HEK293 (cell line): Measurements from ENCODE around the gene THOC7.

Source experiments
- BCL11B ChIP-seq: fragments of 450-650 bp; formaldehyde crosslinking; IDR thresholded peaks from 2 replicates; pipeline ENCODE4 v1.5.1; 2016; ENCODE audit warnings: low read depth, missing biosample characterization, missing genetic modification characterization
- BCL6B ChIP-seq: fragments of 450-650 bp; formaldehyde crosslinking; IDR thresholded peaks from 2 replicates; pipeline ENCODE4 v1.5.1; 2017; ENCODE audit warnings: missing biosample characterization, missing genetic modification characterization
- KLF10 ChIP-seq: fragments of 450-650 bp; IDR thresholded peaks from 2 replicates; pipeline ENCODE4 v1.5.1; 2018; ENCODE audit warnings: missing biosample characterization, mild to moderate bottlenecking, missing genetic modification characterization
- KLF8 ChIP-seq: fragments of 450-650 bp; formaldehyde crosslinking; IDR thresholded peaks from 2 replicates; pipeline ENCODE4 v1.5.1; 2016; ENCODE audit warnings: missing biosample characterization, missing genetic modification characterization
- PRDM1 ChIP-seq: fragments of 450-650 bp; formaldehyde crosslinking; IDR thresholded peaks from 2 replicates; pipeline ENCODE4; 2016; ENCODE audit warnings: missing biosample characterization, missing genetic modification characterization
- SP2 ChIP-seq: fragments of 450-650 bp; formaldehyde crosslinking; IDR thresholded peaks from 2 replicates; pipeline ENCODE4 v1.5.1; 2016; ENCODE audit warnings: missing biosample characterization, missing genetic modification characterization
- TRIM28 ChIP-seq: IDR thresholded peaks from 2 replicates; pipeline ENCODE4 v1.6.1; 2011; ENCODE audit warnings: low read length, control low read depth, borderline replicate concordance
- WT1 ChIP-seq: fragments of 450-650 bp; formaldehyde crosslinking; IDR thresholded peaks from 2 replicates; pipeline ENCODE4 v1.5.1; 2016; ENCODE audit warnings: missing biosample characterization, missing genetic modification characterization
- ZNF155 ChIP-seq: fragments of 450-650 bp; formaldehyde crosslinking; IDR thresholded peaks from 2 replicates; pipeline ENCODE4 v1.5.1; 2016; ENCODE audit warnings: missing biosample characterization, missing genetic modification characterization
- ZNF214 ChIP-seq: fragments of 450-650 bp; formaldehyde crosslinking; IDR thresholded peaks from 2 replicates; pipeline ENCODE4 v1.5.1; 2017; ENCODE audit warnings: missing biosample characterization, mild to moderate bottlenecking, missing genetic modification characterization, borderline replicate concordance
- ZNF266 ChIP-seq: fragments of 450-650 bp; formaldehyde crosslinking; IDR thresholded peaks from 2 replicates; pipeline ENCODE4 v1.5.1; 2016; ENCODE audit warnings: missing biosample characterization, missing genetic modification characterization, low read depth
- ZNF341 ChIP-seq: fragments of 450-650 bp; formaldehyde crosslinking; IDR thresholded peaks from 2 replicates; pipeline ENCODE4; 2016; ENCODE audit warnings: low read depth, missing biosample characterization, missing genetic modification characterization
- ZNF362 ChIP-seq: fragments of 450-650 bp; formaldehyde crosslinking; IDR thresholded peaks from 2 replicates; pipeline ENCODE4 v1.5.1; 2016; ENCODE audit warnings: missing biosample characterization, missing genetic modification characterization
- ZNF398 ChIP-seq: fragments of 450-650 bp; formaldehyde crosslinking; IDR thresholded peaks from 2 replicates; pipeline ENCODE4 v1.5.1; 2017; ENCODE audit warnings: missing biosample characterization, missing genetic modification characterization
- ZNF416 ChIP-seq: fragments of 450-650 bp; formaldehyde crosslinking; IDR thresholded peaks from 2 replicates; pipeline ENCODE4 v1.5.1; 2016; ENCODE audit warnings: missing biosample characterization, missing genetic modification characterization
- ZNF423 ChIP-seq: fragments of 450-650 bp; formaldehyde crosslinking; IDR thresholded peaks from 2 replicates; pipeline ENCODE4 v1.5.1; 2016; ENCODE audit warnings: missing biosample characterization, missing genetic modification characterization
- ZNF571 ChIP-seq: fragments of 450-650 bp; formaldehyde crosslinking; IDR thresholded peaks from 2 replicates; pipeline ENCODE4 v1.5.0; 2017; ENCODE audit warnings: missing biosample characterization, missing genetic modification characterization
- ZNF624 ChIP-seq: fragments of 450-650 bp; formaldehyde crosslinking; IDR thresholded peaks from 2 replicates; pipeline ENCODE4 v1.5.1; 2017; ENCODE audit warnings: missing biosample characterization, missing genetic modification characterization
- ZSCAN30 ChIP-seq: fragments of 450-650 bp; IDR thresholded peaks from 2 replicates; pipeline ENCODE4 v1.5.1; 2018; ENCODE audit warnings: missing biosample characterization, mild to moderate bottlenecking, missing genetic modification characterization, moderate library complexity
- TF ChIP-seq, protein P1 (sequence below): fragments of 450-650 bp; formaldehyde crosslinking; IDR thresholded peaks from 2 replicates; pipeline ENCODE4 v1.5.1; 2016; ENCODE audit warnings: missing biosample characterization, missing genetic modification characterization
- TF ChIP-seq, protein P2 (sequence below): fragments of 450-650 bp; formaldehyde crosslinking; IDR thresholded peaks from 2 replicates; pipeline ENCODE4 v1.5.1; 2016; ENCODE audit warnings: missing biosample characterization, missing genetic modification characterization, borderline replicate concordance
- TF ChIP-seq, protein P3 (sequence below): fragments of 450-650 bp; formaldehyde crosslinking; optimal IDR thresholded peaks from 2 replicates; pipeline ENCODE3; 2016; ENCODE audit warnings: missing biosample characterization, mild to moderate bottlenecking, missing genetic modification characterization
- TF ChIP-seq, protein P4 (sequence below): fragments of 450-650 bp; formaldehyde crosslinking; IDR thresholded peaks from 2 replicates; pipeline ENCODE4 v1.5.1; 2016; ENCODE audit warnings: missing biosample characterization, missing genetic modification characterization

Gene THOC7

GRCh38 chr3:63911873-63912767, 48.5 kb upstream of the THOC7 start, which contains the start of gene SCAANT1 (continued):
- TF ChIP-seq KLF8 (tag by site-specific recombination) (0 out of 2 replicates have a peak, but pooled peaks have one; percentile 26), ZNF362 (tag by site-specific recombination) (no peak), KLF10 (tag by site-specific recombination) (peak; percentile 72), SP2 (tag by site-specific recombination) (peak; percentile 72), ZNF571 (no peak), ZNF155 (tag by site-specific recombination) (no peak), ZNF341 (tag by site-specific recombination) (peak; percentile 29; the same call in 1 of the 2 replicates), TRIM28 (no peak), ZSCAN30 (peak; percentile 97), ZNF214 (no peak), BCL11B (no peak), WT1 (tag by site-specific recombination) (peak; percentile 41; the same call in 1 of the 2 replicates), ZNF398 (tag by site-specific recombination) (peak; percentile 31; the same call in 1 of the 2 replicates), BCL6B (tag by site-specific recombination) (no peak), ZNF624 (tag by site-specific recombination) (no peak), ZNF423 (tag by site-specific recombination) (no peak), ZNF416 (tag by site-specific recombination) (no peak), PRDM1 (tag by site-specific recombination) (no peak), ZNF266 (tag by site-specific recombination) (no peak)
- TF ChIP-seq, protein P1, sequence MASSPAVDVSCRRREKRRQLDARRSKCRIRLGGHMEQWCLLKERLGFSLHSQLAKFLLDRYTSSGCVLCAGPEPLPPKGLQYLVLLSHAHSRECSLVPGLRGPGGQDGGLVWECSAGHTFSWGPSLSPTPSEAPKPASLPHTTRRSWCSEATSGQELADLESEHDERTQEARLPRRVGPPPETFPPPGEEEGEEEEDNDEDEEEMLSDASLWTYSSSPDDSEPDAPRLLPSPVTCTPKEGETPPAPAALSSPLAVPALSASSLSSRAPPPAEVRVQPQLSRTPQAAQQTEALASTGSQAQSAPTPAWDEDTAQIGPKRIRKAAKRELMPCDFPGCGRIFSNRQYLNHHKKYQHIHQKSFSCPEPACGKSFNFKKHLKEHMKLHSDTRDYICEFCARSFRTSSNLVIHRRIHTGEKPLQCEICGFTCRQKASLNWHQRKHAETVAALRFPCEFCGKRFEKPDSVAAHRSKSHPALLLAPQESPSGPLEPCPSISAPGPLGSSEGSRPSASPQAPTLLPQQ (tag by site-specific recombination): no peak
- TF ChIP-seq, protein P2, sequence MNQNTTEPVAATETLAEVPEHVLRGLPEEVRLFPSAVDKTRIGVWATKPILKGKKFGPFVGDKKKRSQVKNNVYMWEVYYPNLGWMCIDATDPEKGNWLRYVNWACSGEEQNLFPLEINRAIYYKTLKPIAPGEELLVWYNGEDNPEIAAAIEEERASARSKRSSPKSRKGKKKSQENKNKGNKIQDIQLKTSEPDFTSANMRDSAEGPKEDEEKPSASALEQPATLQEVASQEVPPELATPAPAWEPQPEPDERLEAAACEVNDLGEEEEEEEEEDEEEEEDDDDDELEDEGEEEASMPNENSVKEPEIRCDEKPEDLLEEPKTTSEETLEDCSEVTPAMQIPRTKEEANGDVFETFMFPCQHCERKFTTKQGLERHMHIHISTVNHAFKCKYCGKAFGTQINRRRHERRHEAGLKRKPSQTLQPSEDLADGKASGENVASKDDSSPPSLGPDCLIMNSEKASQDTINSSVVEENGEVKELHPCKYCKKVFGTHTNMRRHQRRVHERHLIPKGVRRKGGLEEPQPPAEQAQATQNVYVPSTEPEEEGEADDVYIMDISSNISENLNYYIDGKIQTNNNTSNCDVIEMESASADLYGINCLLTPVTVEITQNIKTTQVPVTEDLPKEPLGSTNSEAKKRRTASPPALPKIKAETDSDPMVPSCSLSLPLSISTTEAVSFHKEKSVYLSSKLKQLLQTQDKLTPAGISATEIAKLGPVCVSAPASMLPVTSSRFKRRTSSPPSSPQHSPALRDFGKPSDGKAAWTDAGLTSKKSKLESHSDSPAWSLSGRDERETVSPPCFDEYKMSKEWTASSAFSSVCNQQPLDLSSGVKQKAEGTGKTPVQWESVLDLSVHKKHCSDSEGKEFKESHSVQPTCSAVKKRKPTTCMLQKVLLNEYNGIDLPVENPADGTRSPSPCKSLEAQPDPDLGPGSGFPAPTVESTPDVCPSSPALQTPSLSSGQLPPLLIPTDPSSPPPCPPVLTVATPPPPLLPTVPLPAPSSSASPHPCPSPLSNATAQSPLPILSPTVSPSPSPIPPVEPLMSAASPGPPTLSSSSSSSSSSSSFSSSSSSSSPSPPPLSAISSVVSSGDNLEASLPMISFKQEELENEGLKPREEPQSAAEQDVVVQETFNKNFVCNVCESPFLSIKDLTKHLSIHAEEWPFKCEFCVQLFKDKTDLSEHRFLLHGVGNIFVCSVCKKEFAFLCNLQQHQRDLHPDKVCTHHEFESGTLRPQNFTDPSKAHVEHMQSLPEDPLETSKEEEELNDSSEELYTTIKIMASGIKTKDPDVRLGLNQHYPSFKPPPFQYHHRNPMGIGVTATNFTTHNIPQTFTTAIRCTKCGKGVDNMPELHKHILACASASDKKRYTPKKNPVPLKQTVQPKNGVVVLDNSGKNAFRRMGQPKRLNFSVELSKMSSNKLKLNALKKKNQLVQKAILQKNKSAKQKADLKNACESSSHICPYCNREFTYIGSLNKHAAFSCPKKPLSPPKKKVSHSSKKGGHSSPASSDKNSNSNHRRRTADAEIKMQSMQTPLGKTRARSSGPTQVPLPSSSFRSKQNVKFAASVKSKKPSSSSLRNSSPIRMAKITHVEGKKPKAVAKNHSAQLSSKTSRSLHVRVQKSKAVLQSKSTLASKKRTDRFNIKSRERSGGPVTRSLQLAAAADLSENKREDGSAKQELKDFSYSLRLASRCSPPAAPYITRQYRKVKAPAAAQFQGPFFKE (tag by site-specific recombination): no peak
- TF ChIP-seq, protein P3, sequence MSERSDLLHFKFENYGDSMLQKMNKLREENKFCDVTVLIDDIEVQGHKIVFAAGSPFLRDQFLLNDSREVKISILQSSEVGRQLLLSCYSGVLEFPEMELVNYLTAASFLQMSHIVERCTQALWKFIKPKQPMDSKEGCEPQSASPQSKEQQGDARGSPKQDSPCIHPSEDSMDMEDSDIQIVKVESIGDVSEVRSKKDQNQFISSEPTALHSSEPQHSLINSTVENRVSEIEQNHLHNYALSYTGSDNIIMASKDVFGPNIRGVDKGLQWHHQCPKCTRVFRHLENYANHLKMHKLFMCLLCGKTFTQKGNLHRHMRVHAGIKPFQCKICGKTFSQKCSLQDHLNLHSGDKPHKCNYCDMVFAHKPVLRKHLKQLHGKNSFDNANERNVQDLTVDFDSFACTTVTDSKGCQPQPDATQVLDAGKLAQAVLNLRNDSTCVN: peak; percentile 74
- TF ChIP-seq, protein P4, sequence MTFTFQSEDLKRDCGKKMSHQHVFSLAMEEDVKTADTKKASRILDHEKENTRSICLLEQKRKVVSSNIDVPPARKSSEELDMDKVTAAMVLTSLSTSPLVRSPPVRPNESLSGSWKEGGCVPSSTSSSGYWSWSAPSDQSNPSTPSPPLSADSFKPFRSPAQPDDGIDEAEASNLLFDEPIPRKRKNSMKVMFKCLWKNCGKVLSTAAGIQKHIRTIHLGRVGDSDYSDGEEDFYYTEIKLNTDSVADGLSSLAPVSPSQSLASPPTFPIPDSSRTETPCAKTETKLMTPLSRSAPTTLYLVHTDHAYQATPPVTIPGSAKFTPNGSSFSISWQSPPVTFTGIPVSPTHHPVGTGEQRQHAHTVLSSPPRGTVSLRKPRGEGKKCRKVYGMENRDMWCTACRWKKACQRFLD (tag by site-specific recombination): peak; percentile 92
